Loucy (cell line): ENCODE measurements around the gene ERAL1.

ENCODE experiments used
- H2AFZ ChIP-seq: fragments of 200-600 bp; sonication (generic); 2 replicates; pipeline ENCODE4 v1.6.0; 2016; ENCODE audit warnings: antibody characterized with exemption, mild to moderate bottlenecking, low read length, moderate library complexity
- H3F3A ChIP-seq: fragments of 200-600 bp; 2 replicates; pipeline ENCODE4 v1.6.0; 2016; ENCODE audit warnings: antibody characterized with exemption, low read depth, mild to moderate bottlenecking
- H3K27me3 ChIP-seq: fragments of 200-600 bp; sonication (generic); 2 replicates; pipeline ENCODE4 v1.6.1; 2014; ENCODE audit warnings: low read length, mild to moderate bottlenecking; ENCODE audit not compliant: insufficient read depth, poor library complexity, severe bottlenecking
- H3K36me3 ChIP-seq: fragments of 200-600 bp; sonication (generic); 2 replicates; pipeline ENCODE4 v1.6.1; 2016; ENCODE audit warnings: low read length; ENCODE audit not compliant: insufficient read depth
- H3K4me1 ChIP-seq: fragments of 200-600 bp; sonication (generic); 2 replicates; pipeline ENCODE4 v1.5.1; 2014; ENCODE audit warnings: low read length, mild to moderate bottlenecking; ENCODE audit not compliant: insufficient read depth, poor library complexity, severe bottlenecking
- H3K4me2 ChIP-seq: fragments of 200-600 bp; sonication (generic); 2 replicates; pipeline ENCODE4 v1.6.0; 2014; ENCODE audit warnings: antibody characterized with exemption, low read length, low read depth, mild to moderate bottlenecking; ENCODE audit not compliant: poor library complexity, severe bottlenecking
- H3K4me3 ChIP-seq: fragments of 200-600 bp; sonication (generic); 2 replicates; pipeline ENCODE4 v1.5.1; 2014; ENCODE audit warnings: low read length, mild to moderate bottlenecking, mixed read lengths; ENCODE audit not compliant: poor library complexity, severe bottlenecking
- H3K79me2 ChIP-seq: fragments of 200-600 bp; sonication (generic); 2 replicates; pipeline ENCODE4 v1.6.1; 2014; ENCODE audit warnings: low read length; ENCODE audit not compliant: insufficient read depth
- H3K9ac ChIP-seq: fragments of 200-600 bp; sonication (generic); 2 replicates; pipeline ENCODE4 v1.6.0; 2014; ENCODE audit warnings: mild to moderate bottlenecking, low read depth, low read length, moderate library complexity; ENCODE audit not compliant: poor library complexity, severe bottlenecking
- H3K9me2 ChIP-seq: fragments of 200-600 bp; sonication (generic); replicated peaks from 2 replicates; pipeline ENCODE4 v1.6.1; 2016; ENCODE audit warnings: low read depth, low read length, mixed read lengths
- H3K9me3 ChIP-seq: fragments of 200-600 bp; sonication (generic); 2 replicates; pipeline ENCODE4 v1.6.1; 2014; ENCODE audit warnings: mild to moderate bottlenecking, antibody characterized with exemption, low read length, low read depth; ENCODE audit not compliant: insufficient read depth
- H4K20me1 ChIP-seq: fragments of 200-600 bp; sonication (generic); 2 replicates; pipeline ENCODE4 v1.6.0; 2014; ENCODE audit warnings: antibody characterized with exemption, low read length, mild to moderate bottlenecking; ENCODE audit not compliant: insufficient read depth, poor library complexity, severe bottlenecking
- CTCF ChIP-seq: fragments of 200-600 bp; sonication (generic); conservative IDR thresholded peaks from 2 replicates; pipeline ENCODE4 v1.5.1; 2014; ENCODE audit warnings: mild to moderate bottlenecking, antibody characterized with exemption, low read length
- EZH2phosphoT487 ChIP-seq: fragments of 200-600 bp; IDR thresholded peaks from 2 replicates; pipeline ENCODE4 v1.6.1; 2018; ENCODE audit warnings: antibody characterized with exemption, mild to moderate bottlenecking, moderate library complexity, borderline replicate concordance

ERAL1 gene

GRCh38 chr17:28863953-28864352, 9.1 kb downstream of the ERAL1 start:
- Histone ChIP-seq H3K4me3 (no peak overlapping the region), H3F3A (no peaks in the 10 kb centered on the region), H4K20me1 (no peaks in the 10 kb centered on the region), H3K36me3 (peaks cover 6% of the 10 kb centered on the region; the same call in 1 of the 2 replicates), H3K79me2 (no peaks in the 10 kb centered on the region), H3K4me1 (no peaks in the 10 kb centered on the region), H3K9me2 (no peaks in the 10 kb centered on the region), H3K9me3 (no peaks in the 10 kb centered on the region), H3K4me2 (no peak overlapping the region), H2AFZ (no peak overlapping the region), H3K27me3 (no peaks in the 10 kb centered on the region), H3K9ac (no peak overlapping the region)
- TF ChIP-seq EZH2phosphoT487, result no peak
- no peak for TF ChIP-seq CTCF

- H3K4me2 ChIP-seq, result no peak overlapping the region
- H3K36me3 ChIP-seq, result peaks cover 5% of the 10 kb centered on the region; the same call in 1 of the 2 replicates
- H3K9me2 ChIP-seq, result no peaks in the 10 kb centered on the region
- no peaks in the 10 kb centered on the region for H3K4me1 ChIP-seq
- no peaks in the 10 kb centered on the region for H3K27me3 ChIP-seq
- no peak overlapping the region for H3K9ac ChIP-seq
- H3K4me3 ChIP-seq, result no peak overlapping the region
- H2AFZ ChIP-seq, result peak overlapping the region; percentile 60; the same call in 1 of the 2 replicates
- H4K20me1 ChIP-seq, result no peaks in the 10 kb centered on the region
- TF ChIP-seq CTCF, result no peak
- no peak for TF ChIP-seq EZH2phosphoT487
- no peaks in the 10 kb centered on the region for H3K79me2 ChIP-seq
- no peaks in the 10 kb centered on the region for H3K9me3 ChIP-seq
- no peaks in the 10 kb centered on the region for H3F3A ChIP-seq
These were observed 10.4 kb downstream of the ERAL1 start for GRCh38 chr17:28864991-28865849.

- Histone ChIP-seq H3K4me3 (no peak overlapping the region), H3K79me2 (no peaks in the 10 kb centered on the region), H3K9me2 (no peaks in the 10 kb centered on the region), H3K4me1 (peaks cover 3% of the 10 kb centered on the region), H3K36me3 (no peaks in the 10 kb centered on the region), H3K4me2 (no peak overlapping the region), H3K9me3 (no peaks in the 10 kb centered on the region), H3F3A (no peaks in the 10 kb centered on the region), H2AFZ (peak overlapping the region; percentile 60; the same call in 1 of the 2 replicates), H4K20me1 (no peaks in the 10 kb centered on the region), H3K9ac (no peak overlapping the region), H3K27me3 (no peaks in the 10 kb centered on the region)
- no peak for TF ChIP-seq CTCF
- no peak for TF ChIP-seq EZH2phosphoT487
These were observed 11.3 kb downstream of the ERAL1 start for GRCh38 chr17:28865946-28866752.
